Loucy (cell line): Measurements from ENCODE around the gene TRIM13.

ENCODE experiments used
- EZH2phosphoT487 ChIP-seq: fragments of 200-600 bp; IDR thresholded peaks from 2 replicates; pipeline ENCODE4 v1.6.1; 2018; ENCODE audit warnings: antibody characterized with exemption, mild to moderate bottlenecking, moderate library complexity, borderline replicate concordance
- TF ChIP-seq, protein P1 (sequence below): fragments of 200-600 bp; sonication (generic); conservative IDR thresholded peaks from 2 replicates; pipeline ENCODE4 v1.5.1; 2014; ENCODE audit warnings: mild to moderate bottlenecking, antibody characterized with exemption, low read length

DNA sequence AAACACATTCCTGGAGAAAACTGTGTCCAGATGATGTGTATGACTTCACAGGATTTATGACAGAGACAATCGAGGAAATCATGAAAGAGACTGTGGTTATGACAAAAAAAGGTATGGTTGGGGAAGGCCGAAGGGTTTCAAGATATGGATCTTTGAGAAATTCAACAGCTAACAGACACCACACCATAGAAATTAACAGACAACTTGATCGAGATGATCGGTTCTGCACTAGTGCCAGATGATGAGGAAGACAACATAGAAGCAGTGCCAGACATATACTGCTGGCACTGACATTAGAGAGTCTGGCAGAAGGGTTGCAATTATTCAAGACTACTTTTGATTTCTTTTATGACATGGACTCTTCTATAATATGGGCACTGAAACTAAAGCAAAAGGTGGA is 55.6 kb downstream of the TRIM13 start:
- TF ChIP-seq, protein P1, sequence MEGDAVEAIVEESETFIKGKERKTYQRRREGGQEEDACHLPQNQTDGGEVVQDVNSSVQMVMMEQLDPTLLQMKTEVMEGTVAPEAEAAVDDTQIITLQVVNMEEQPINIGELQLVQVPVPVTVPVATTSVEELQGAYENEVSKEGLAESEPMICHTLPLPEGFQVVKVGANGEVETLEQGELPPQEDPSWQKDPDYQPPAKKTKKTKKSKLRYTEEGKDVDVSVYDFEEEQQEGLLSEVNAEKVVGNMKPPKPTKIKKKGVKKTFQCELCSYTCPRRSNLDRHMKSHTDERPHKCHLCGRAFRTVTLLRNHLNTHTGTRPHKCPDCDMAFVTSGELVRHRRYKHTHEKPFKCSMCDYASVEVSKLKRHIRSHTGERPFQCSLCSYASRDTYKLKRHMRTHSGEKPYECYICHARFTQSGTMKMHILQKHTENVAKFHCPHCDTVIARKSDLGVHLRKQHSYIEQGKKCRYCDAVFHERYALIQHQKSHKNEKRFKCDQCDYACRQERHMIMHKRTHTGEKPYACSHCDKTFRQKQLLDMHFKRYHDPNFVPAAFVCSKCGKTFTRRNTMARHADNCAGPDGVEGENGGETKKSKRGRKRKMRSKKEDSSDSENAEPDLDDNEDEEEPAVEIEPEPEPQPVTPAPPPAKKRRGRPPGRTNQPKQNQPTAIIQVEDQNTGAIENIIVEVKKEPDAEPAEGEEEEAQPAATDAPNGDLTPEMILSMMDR, result no peak
- no peak for TF ChIP-seq EZH2phosphoT487
